NCI-H1092 (cell line): ENCODE results near the gene ARHGAP4.

Source experiments
- DNase-seq: peaks from one replicate; lab custom pipeline; 2025; lab: John Stamatoyannopoulos, UW

Gene ARHGAP4

GRCh38 chrX:153905481-153906095 is 20.5 kb downstream of the ARHGAP4 start:
- no peak for DNase-seq

GRCh38 chrX:153903991-153904957 is 21.8 kb downstream of the ARHGAP4 start, which contains the start of gene AVPR2:
TSS of gene AVPR2 (plus strand) at chrX:153904673. CDS start at chrX:153905146, 473 bp downstream.
- DNase-seq: no peak

GRCh38 chrX:153903238-153903980 is 22.7 kb downstream of the ARHGAP4 start:
- DNase-seq: no peak

GRCh38 chrX:153902385-153902784 is 23.7 kb downstream of the ARHGAP4 start:
- no peak for DNase-seq

GRCh38 chrX:153901753-153902140 is 24.3 kb downstream of the ARHGAP4 start:
- no peak for DNase-seq

GRCh38 chrX:153900831-153901752 is 25.0 kb downstream of the ARHGAP4 start:
- DNase-seq: peak; percentile 75

GRCh38 chrX:153897899-153898298 is 28.2 kb downstream of the ARHGAP4 start:
- DNase-seq: no peak

GRCh38 chrX:153889123-153889522 is 36.9 kb downstream of the ARHGAP4 start:
- no peak for DNase-seq

GRCh38 chrX:153888344-153888743 is 37.7 kb downstream of the ARHGAP4 start:
- DNase-seq: no peak

- DNase-seq: no peak
These were observed 38.7 kb downstream of the ARHGAP4 start for GRCh38 chrX:153887385-153887784.

GRCh38 chrX:153886915-153887314 is 39.1 kb downstream of the ARHGAP4 start:
- no peak for DNase-seq

GRCh38 chrX:153885968-153886903 is 39.8 kb downstream of the ARHGAP4 start, which contains the start of gene L1CAM:
TSS of gene L1CAM (minus strand) at chrX:153886173. CDS start at chrX:153875836, 10,337 bp downstream.
- DNase-seq: no peak

GRCh38 chrX:153885208-153885787 is 40.8 kb downstream of the ARHGAP4 start:
- DNase-seq: no peak

- no peak for DNase-seq
These were observed 41.5 kb downstream of the ARHGAP4 start for GRCh38 chrX:153884590-153884989.

- DNase-seq: no peak
These were observed 41.9 kb downstream of the ARHGAP4 start for GRCh38 chrX:153884136-153884535.

- no peak for DNase-seq
These were observed 42.8 kb downstream of the ARHGAP4 start for GRCh38 chrX:153883163-153883843.

- DNase-seq: no peak
These were observed 43.5 kb downstream of the ARHGAP4 start for GRCh38 chrX:153882557-153882956.

GRCh38 chrX:153882086-153882498 is 44.0 kb downstream of the ARHGAP4 start:
- DNase-seq: no peak

- DNase-seq: no peak
These were observed 44.8 kb downstream of the ARHGAP4 start for GRCh38 chrX:153881281-153881680.
